GM12891 (cell line): Measurements from ENCODE around the gene HCFC1.

Experiments
- PAX5 ChIP-seq: IDR thresholded peaks from 2 replicates; pipeline ENCODE4 v1.6.1; 2011; ENCODE audit warnings: low read length, moderate library complexity, mild to moderate bottlenecking; ENCODE audit not compliant: insufficient read depth, severe bottlenecking
- POLR2A ChIP-seq: IDR thresholded peaks from 2 replicates; pipeline ENCODE4 v1.6.1; 2011; ENCODE audit warnings: low read depth, low read length, control low read depth
- POLR2AphosphoS5 ChIP-seq: IDR thresholded peaks from 2 replicates; pipeline ENCODE4 v1.6.1; 2011; ENCODE audit warnings: low read depth, low read length, control low read depth
- SPI1 ChIP-seq: IDR thresholded peaks from 2 replicates; pipeline ENCODE4 v1.6.1; 2011; ENCODE audit warnings: low read depth, low read length, control low read depth
- TAF1 ChIP-seq: IDR thresholded peaks from 2 replicates; pipeline ENCODE4 v1.6.1; 2011; ENCODE audit warnings: low read depth, low read length, control low read depth

DNA sequence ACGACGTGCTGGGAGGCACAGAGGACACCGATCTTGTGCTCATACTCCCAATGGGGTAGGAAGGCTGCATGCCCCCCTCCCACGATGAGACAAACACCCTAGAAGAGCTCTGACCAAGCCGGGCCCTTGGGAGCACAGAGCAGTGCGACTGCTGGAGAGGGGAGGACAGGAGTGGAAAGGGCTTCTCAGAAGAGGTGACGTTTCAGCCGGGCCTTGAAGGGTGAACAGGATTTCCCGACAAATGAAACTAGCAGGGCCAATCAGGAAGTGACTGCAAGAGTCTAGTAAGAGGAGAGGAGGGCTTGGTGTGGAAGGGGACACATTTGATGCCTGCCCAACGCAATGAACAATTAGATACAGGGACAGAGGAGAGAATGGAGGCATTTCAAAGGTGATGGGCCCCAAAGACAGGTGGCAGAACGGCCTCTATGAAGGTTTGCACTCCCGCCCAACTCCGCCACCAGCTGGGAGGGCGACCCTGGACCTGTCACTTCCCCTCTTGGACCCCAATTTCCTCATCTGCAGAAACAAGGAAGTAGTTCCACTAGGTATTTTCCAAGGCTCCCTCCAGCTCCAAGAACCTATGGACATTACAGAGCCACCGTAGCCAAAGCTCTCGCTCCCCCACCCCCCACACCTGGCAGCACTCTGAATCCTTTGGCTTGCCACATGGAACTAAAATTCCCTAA is 3.9 kb downstream of the HCFC1 start:
- TF ChIP-seq TAF1 (no peak), PAX5 (no peak), POLR2AphosphoS5 (no peak), POLR2A (no peak), SPI1 (no peak)
